ENCODE results near the gene GOLGA6C.
"Not testable (repeated sequence)": the region's sequence is repeated elsewhere in the genome, so short reads cannot be mapped to it uniquely, and the experiment has no call there.

The GOLGA6C gene

GRCh38 chr15:75225951-75226732 lies 32.0 kb upstream of the GOLGA6C start:
- in situ Hi-C loops (cut with HindIII; ENCODE audit: low sequenced_read_pairs): no loop called here

- in situ Hi-C loops (cut with HindIII; ENCODE audit: low sequenced_read_pairs): not testable (repeated sequence)
Measured at GRCh38 chr15:75227112-75227511, 31.0 kb upstream of the GOLGA6C start.

- in situ Hi-C loops (cut with HindIII; ENCODE audit: low sequenced_read_pairs): no loop called here
Measured at GRCh38 chr15:75227663-75228280, 30.4 kb upstream of the GOLGA6C start.

- in situ Hi-C loops (cut with HindIII; ENCODE audit: low sequenced_read_pairs): no loop called here
Measured at GRCh38 chr15:75228787-75229186, 29.3 kb upstream of the GOLGA6C start.

GRCh38 chr15:75229191-75230015 lies 28.7 kb upstream of the GOLGA6C start:
- in situ Hi-C loops (cut with HindIII; ENCODE audit: low sequenced_read_pairs): no loop called here

GRCh38 chr15:75230016-75230343 lies 28.2 kb upstream of the GOLGA6C start:
- in situ Hi-C loops (cut with HindIII; ENCODE audit: low sequenced_read_pairs): no loop called here

- in situ Hi-C loops (cut with HindIII; ENCODE audit: low sequenced_read_pairs): no loop called here
Measured at GRCh38 chr15:75230551-75231371, 27.4 kb upstream of the GOLGA6C start.

- in situ Hi-C loops (cut with HindIII; ENCODE audit: low sequenced_read_pairs): no loop called here
Measured at GRCh38 chr15:75231836-75232235, 26.3 kb upstream of the GOLGA6C start.

- in situ Hi-C loops (cut with HindIII; ENCODE audit: low sequenced_read_pairs): no loop called here
Measured at GRCh38 chr15:75232252-75232813, 25.8 kb upstream of the GOLGA6C start.

GRCh38 chr15:75232826-75233503 lies 25.2 kb upstream of the GOLGA6C start:
- in situ Hi-C loops (cut with HindIII; ENCODE audit: low sequenced_read_pairs): no loop called here

GRCh38 chr15:75233504-75234190 lies 24.5 kb upstream of the GOLGA6C start:
- in situ Hi-C loops (cut with HindIII; ENCODE audit: low sequenced_read_pairs): no loop called here

- in situ Hi-C loops (cut with HindIII; ENCODE audit: low sequenced_read_pairs): no loop called here
Measured at GRCh38 chr15:75234191-75234810, 23.8 kb upstream of the GOLGA6C start.

GRCh38 chr15:75235051-75235673 lies 23.0 kb upstream of the GOLGA6C start:
- in situ Hi-C loops (cut with HindIII; ENCODE audit: low sequenced_read_pairs): no loop called here

GRCh38 chr15:75235760-75236729 lies 22.1 kb upstream of the GOLGA6C start:
- in situ Hi-C loops (cut with HindIII; ENCODE audit: low sequenced_read_pairs): no loop called here

GRCh38 chr15:75237316-75237982 lies 20.7 kb upstream of the GOLGA6C start:
- in situ Hi-C loops (cut with HindIII; ENCODE audit: low sequenced_read_pairs): no loop called here

- in situ Hi-C loops (cut with HindIII; ENCODE audit: low sequenced_read_pairs): no loop called here
Measured at GRCh38 chr15:75238150-75238549, 20.0 kb upstream of the GOLGA6C start.

GRCh38 chr15:75245741-75246140 lies 12.4 kb upstream of the GOLGA6C start:
- in situ Hi-C loops (cut with HindIII; ENCODE audit: low sequenced_read_pairs): not testable (repeated sequence)
